T-helper 9 cell (primary cell): ENCODE results near the gene FXYD2.

Experiments used
- DNase-seq: peaks from one replicate; pipeline ENCODE4 v3.0.0-alpha.2; 2020

The FXYD2 gene

DNA sequence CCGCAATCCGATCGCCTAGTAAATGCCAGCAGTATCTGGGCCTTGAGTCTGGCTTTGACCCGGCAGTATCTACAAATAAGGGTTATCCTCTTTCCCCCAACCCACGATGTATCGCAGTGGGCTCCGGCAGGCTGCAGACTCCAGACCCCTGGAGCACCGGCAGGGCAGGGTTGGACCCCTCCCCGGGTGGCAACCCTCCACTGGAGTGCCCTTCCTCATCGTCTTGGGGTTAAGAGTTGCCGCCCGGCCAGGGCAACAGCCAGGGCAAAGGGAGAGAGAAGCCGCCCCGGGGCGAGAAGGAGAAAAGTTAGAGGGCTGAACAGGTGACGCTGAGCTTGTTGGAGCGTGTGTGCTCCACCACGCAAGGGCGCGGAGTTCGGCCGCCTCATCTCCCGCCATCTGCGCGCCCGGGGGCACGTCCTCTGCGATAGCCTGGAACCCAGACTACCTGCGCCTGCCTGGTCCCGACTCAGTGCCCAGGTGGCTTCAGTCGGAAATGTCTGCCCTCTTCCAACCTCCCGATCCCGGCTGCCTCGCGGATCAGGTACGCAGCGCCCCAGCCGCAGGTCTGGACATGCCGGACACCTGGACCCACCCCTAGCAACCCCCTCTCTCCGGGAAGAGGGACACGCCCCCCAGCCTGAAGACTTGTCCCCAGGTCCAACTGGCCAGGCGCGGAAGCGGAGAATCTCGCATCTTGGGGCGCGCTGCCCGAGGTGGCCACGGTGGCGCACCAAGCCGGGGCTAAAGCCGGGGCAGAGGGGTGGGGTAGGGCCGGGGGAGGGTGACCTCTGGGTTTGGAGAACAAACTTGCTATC is 28.7 kb downstream of the FXYD2 start:
- no peak for DNase-seq

- no peak for DNase-seq
These were observed 29.5 kb downstream of the FXYD2 start for GRCh38 chr11:117794772-117795629.

GRCh38 chr11:117794135-117794534 is 30.4 kb downstream of the FXYD2 start:
- DNase-seq: no peak

DNA sequence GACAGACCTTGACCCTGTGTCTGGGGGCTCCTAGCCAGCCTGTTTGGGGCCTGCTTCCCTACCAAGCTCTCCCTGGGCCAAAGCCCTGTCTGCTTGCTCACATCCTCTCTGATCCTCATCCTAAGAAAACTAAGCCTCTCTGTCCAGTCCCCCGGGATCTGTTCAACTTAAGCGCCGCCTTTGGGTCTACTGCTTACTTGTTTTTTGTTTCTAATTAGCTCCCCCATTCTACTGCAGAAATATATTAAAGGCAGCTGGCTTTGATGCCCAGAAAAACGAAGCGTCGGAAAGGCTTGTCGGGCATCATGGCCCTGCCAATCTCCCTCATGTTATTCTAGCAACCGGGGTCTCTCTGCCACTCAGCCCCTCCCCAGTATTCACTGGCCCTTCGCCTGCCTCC is 31.0 kb downstream of the FXYD2 start:
- DNase-seq: no peak

- DNase-seq: no peak
These were observed 31.6 kb downstream of the FXYD2 start for GRCh38 chr11:117792992-117793391.

DNA sequence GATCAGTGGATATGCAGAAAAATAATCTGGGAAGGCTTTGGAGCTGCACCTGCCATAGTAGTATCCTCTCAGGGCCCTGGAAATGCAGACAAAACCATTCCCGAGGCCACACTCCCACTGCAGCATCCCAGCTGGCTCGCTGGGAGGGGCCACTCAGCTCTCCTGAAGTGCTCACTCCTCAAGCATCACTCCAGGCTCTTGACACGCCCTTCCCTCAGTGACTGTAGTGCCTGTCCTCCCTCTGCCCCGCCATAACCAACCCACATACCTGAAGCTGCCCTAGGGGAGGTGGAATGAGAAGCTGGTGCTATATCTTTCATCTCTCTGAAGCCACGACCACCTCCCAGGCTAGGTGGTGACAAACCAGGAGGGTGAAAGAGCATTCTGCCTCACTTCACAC is 32.3 kb downstream of the FXYD2 start:
- DNase-seq: no peak

DNA sequence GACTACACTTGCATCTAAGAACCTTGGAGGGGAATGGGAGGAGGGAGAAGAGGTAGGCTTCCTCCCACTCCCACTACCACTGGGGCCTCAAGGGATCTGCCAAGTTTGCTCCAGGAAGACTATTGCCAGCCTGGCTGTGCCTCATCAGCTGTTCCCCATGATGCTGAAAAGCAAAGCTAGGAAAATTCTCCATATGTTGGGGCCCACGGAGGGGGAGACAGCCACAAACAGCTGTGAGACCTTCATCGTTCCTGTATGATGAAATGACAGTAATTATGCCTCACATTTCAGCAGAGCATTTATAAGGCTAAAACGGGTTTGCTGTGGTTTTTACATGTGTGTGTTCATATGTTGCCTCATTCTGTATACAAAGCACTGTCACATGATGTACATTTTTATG is 34.3 kb downstream of the FXYD2 start:
- no peak for DNase-seq

- no peak for DNase-seq
These were observed 35.3 kb downstream of the FXYD2 start for GRCh38 chr11:117789241-117789640.

- DNase-seq: no peak
These were observed 38.2 kb downstream of the FXYD2 start for GRCh38 chr11:117786135-117786870.

GRCh38 chr11:117782101-117782500 is 42.4 kb downstream of the FXYD2 start:
- no peak for DNase-seq

DNA sequence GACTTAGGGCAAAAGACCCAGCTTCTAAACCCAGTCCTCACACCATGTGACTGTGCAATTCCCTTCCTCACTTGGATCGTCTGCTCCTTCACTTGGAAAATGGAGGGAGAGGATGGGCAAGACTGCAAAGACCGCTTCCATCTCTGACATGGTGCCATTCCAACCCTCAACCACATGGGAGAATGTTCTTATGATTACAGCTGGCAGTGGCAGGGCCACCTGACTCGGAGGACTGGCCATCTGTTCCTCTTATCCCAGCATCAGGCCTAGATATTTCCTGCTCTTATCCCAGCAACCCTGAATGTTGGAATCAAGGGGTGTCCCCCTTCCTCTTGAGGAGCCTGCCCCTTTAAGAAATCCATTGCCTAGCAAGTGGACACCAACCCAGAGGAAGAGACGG is 42.9 kb downstream of the FXYD2 start:
- no peak for DNase-seq

- DNase-seq: no peak
These were observed 44.1 kb downstream of the FXYD2 start for GRCh38 chr11:117780456-117780855.

DNA sequence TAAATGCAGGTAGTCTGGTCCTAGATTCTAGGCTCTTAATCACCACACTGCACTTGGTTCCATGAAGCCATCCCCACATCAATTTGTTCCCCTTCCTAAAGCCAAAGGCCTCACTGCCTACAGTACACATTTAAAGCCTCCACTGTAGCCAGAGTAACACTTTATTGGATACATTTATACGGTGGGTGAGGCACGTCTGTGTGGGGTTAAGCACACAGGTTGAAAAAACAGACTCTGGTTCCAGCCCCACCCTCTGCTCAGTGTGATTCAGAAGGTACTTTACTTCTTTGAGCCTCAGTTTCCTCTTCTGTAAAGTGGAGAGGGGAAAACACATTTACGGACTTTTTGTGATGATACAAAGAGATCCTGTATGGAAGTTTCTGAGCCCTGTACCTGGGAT is 50.0 kb downstream of the FXYD2 start:
- no peak for DNase-seq

GRCh38 chr11:117772360-117772759 is 52.2 kb downstream of the FXYD2 start:
- no peak for DNase-seq

DNA sequence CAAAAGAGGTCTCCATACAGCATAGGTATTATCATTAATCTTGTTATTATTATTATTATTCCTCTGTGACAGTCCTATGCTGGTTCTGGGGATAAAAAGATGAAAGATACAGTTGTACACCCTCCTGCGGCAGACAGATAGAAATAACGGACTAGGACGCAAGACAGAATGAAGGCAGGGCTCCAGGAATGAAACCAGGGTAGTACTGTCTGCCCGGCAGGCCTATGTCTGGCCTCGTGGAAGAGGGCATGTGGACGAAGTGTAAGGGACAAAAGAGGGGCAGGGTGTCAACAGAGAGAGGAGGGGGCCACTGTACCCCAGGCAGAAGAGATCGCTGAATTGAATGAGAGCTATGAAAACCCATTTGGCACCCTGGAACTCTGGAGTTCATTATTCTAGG is 52.7 kb downstream of the FXYD2 start:
- DNase-seq: no peak

- DNase-seq: no peak
These were observed 53.3 kb downstream of the FXYD2 start for GRCh38 chr11:117771197-117771596.

DNA sequence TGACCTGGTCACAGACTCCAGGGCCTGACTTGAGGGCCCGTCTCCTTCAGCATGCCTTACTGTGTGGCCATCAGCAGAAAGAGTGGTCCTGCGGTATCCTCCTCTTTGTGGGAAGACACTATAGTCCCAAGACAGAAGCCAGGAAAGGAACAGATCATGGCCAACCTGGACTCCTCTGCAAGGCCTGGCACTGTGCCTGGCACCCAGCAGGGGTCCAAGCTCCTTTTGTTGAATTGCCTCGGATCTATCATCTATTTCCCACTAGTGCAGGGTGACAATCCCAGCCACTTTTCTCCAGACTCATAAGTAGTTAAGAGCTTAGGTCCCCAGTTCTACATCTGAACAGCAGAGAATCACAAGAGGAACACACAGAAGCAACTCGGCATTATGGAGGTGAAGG is 54.5 kb downstream of the FXYD2 start:
- no peak for DNase-seq
